Esophagus squamous epithelium (tissue), 5 donors: ENCODE data around the gene CELSR1. TPM values are rescaled to one million over a fixed set of nuclear protein-coding genes. Genes with fewer than 3 reads are reported as not detected.
"Not testable (repeated sequence)": the region's sequence is repeated elsewhere in the genome, so short reads cannot be mapped to it uniquely, and the experiment has no call there.

Source experiments
- DNase-seq: peaks from one replicate; lab custom pipeline; 2025; lab: John Stamatoyannopoulos, UW
- H3K27ac ChIP-seq, 4 donors: fragments of 200-600 bp; sonication (generic); one replicate each; pipeline ENCODE4 v1.5.1; 2016 to 2019; ENCODE audit warnings: mild to moderate bottlenecking in 1 of 4
- H3K27me3 ChIP-seq, 4 donors: fragments of 200-600 bp; sonication (generic); 1 replicate in 3 of 4; 2 replicates in 1 of 4; pipeline versions ENCODE4 v1.5.1 to v1.6.0; 2017 to 2021; ENCODE audit warnings: antibody characterized with exemption in 1 of 4
- H3K36me3 ChIP-seq, 3 donors: fragments of 200-600 bp; sonication (generic); one replicate each; pipeline ENCODE4 v1.5.1; 2016 to 2019
- H3K4me1 ChIP-seq, 3 donors: fragments of 200-600 bp; sonication (generic); one replicate each; pipeline ENCODE4 v1.5.1; 2017 to 2019
- H3K4me3 ChIP-seq, 4 donors: fragments of 200-600 bp; sonication (generic); 1 replicate in 3 of 4; 2 replicates in 1 of 4; pipeline ENCODE4 v1.5.1; 2016 to 2019; ENCODE audit warnings: mild to moderate bottlenecking in 2 of 4, moderate library complexity in 1 of 4
- H3K9me3 ChIP-seq, 3 donors: fragments of 200-600 bp; sonication (generic); one replicate each; pipeline ENCODE4 v1.5.1; 2016 to 2019
- CTCF ChIP-seq, 6 experiments: fragments of 450-650 bp in 4 of 6; fragments of 200-600 bp in 2 of 6; sonication (generic) in 2 of 6; IDR thresholded peaks; one replicate each; pipeline ENCODE4 v1.5.1; 2016 to 2019; ENCODE audit warnings: antibody characterized with exemption in 6 of 6, mild to moderate bottlenecking in 4 of 6, moderate library complexity in 4 of 6
- POLR2A ChIP-seq, 4 donors: fragments of 450-650 bp; IDR thresholded peaks; one replicate each; pipeline ENCODE4 v1.6.1; 2017; ENCODE audit warnings: antibody characterized with exemption in 4 of 4, mild to moderate bottlenecking in 4 of 4, moderate library complexity in 3 of 4
- WGBS, 2 donors: methylation state at CpG; one replicate each; pipeline ENCODE4 v1.1.5; 2018; 5-methylcytosine and 5-hydroxymethylcytosine counted together
- intact Hi-C: fragments of 100-400 bp; cut with DNase I; formaldehyde crosslinking; loops from one replicate; pipeline ENCODE4 v1.15.0; 2022
- total RNA-seq, 4 donors: library from RNA; depleted of rRNA; stranded (reverse); fragments of >200 nt; gene quantifications; one replicate each; pipeline ENCODE4 v1.1.0, GENCODE V29; 2016
- donor health status: DM: yes; HTN: yes; CAD: no.

Gene CELSR1
- total RNA-seq, 4 donors from 2014 or later, result 38.7 to 50.6 (median 43.7) TPM

GRCh38 chr22:46320166-46320710 lies 217.2 kb downstream of the CELSR1 start:
- Histone ChIP-seq H3K27me3 (no peaks in the 10 kb centered on the region), H3K4me3 (no peak overlapping the region), H3K27ac (no peak overlapping the region), H3K4me1 (no peaks in the 10 kb centered on the region), H3K9me3 (no peaks in the 10 kb centered on the region), H3K36me3 (peaks cover 0 to 10% (median 0%) of the 10 kb centered on the region in 3 donors)
- WGBS, 2 donors, result 86 to 91% methylated on average over 1 to 12 of the region's 14 CpGs
- intact Hi-C loops, result no loop called here
- no peak for DNase-seq
- TF ChIP-seq POLR2A (IDR thresholded peaks at IDR 0.05) (no peak), CTCF (IDR thresholded peaks at IDR 0.05) (no peak)

GRCh38 chr22:46319319-46319718 lies 218.1 kb downstream of the CELSR1 start:
- 93 to 98% methylated on average over 7 to 10 of the region's 10 CpGs for WGBS, 2 donors
- H3K4me3 ChIP-seq, result no peak overlapping the region
- no peak for DNase-seq
- peaks cover 0 to 10% (median 0%) of the 10 kb centered on the region in 3 donors for H3K36me3 ChIP-seq
- H3K27me3 ChIP-seq, result no peaks in the 10 kb centered on the region
- H3K27ac ChIP-seq, result no peak overlapping the region
- no peaks in the 10 kb centered on the region for H3K4me1 ChIP-seq
- intact Hi-C loops, result no loop called here
- no peaks in the 10 kb centered on the region for H3K9me3 ChIP-seq
- TF ChIP-seq POLR2A (IDR thresholded peaks at IDR 0.05), result no peak
- TF ChIP-seq CTCF (IDR thresholded peaks at IDR 0.05), result no peak

GRCh38 chr22:46318576-46318975 lies 218.8 kb downstream of the CELSR1 start:
- no peak for DNase-seq
- Histone ChIP-seq H3K27me3 (no peaks in the 10 kb centered on the region), H3K4me3 (no peak overlapping the region), H3K36me3 (peaks cover 0 to 10% (median 0%) of the 10 kb centered on the region in 3 donors), H3K27ac (no peak overlapping the region), H3K4me1 (no peaks in the 10 kb centered on the region), H3K9me3 (no peaks in the 10 kb centered on the region)
- intact Hi-C loops, result no loop called here
- TF ChIP-seq POLR2A (IDR thresholded peaks at IDR 0.05) (no peak), CTCF (IDR thresholded peaks at IDR 0.05) (no peak)
- 80 to 87% methylated on average over 4 to 15 of the region's 15 CpGs for WGBS, 2 donors

DNA sequence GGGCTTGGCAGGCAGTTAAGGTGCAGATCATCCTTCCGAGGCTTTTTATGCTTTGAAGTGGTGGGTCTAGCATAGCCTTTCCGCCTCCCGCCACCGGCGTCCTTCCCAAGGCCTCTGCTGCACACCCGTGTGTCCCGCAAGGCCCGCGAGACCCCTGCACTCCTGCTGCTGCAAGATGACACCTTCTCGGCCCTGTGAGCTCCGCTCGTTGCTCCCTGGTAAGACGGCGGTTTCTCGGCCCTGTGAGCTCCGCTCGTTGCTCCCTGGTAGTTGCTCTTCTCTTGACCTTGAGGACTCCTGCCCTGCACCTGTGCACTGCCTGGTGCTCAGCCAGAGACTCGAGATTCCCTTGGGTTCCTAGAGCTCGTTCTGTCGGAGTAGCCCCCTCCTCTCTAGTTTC lies 219.8 kb downstream of the CELSR1 start:
- 83 to 89% methylated on average over 13 to 19 of the region's 20 CpGs for WGBS, 2 donors
- Histone ChIP-seq H3K4me1 (no peaks in the 10 kb centered on the region), H3K9me3 (no peaks in the 10 kb centered on the region), H3K36me3 (peaks cover 0 to 10% (median 0%) of the 10 kb centered on the region in 3 donors), H3K27ac (no peak overlapping the region), H3K4me3 (no peak overlapping the region), H3K27me3 (no peaks in the 10 kb centered on the region)
- intact Hi-C loops, result no loop called here
- no peak for TF ChIP-seq CTCF (IDR thresholded peaks at IDR 0.05)
- no peak for TF ChIP-seq POLR2A (IDR thresholded peaks at IDR 0.05)
- no peak for DNase-seq

DNA sequence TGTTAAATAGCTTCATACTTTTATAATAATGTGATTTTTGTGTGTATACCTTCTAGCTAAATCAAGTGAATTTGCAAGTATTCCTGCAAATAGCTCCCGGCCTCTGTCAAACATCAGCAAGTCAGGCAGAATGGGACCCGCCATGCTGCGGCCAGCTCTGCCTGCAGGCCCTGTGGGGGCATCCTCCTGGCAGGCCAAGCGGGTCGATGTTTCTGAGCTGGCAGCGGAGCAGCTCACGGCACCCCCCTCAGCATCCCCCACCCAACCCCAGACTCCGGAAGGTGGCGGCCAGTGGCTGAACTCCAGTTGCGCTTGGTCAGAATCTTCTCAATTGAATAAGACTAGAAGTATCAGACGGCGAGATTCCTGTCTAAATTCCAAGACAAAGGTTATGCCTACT lies 221.4 kb downstream of the CELSR1 start:
- intact Hi-C loops, result no loop called here
- peaks cover 0 to 10% (median 0%) of the 10 kb centered on the region in 3 donors for H3K36me3 ChIP-seq
- TF ChIP-seq POLR2A (IDR thresholded peaks at IDR 0.05) (no peak), CTCF (IDR thresholded peaks at IDR 0.05) (no peak)
- no peak overlapping the region for H3K4me3 ChIP-seq
- H3K27ac ChIP-seq, result no peak overlapping the region
- no peaks in the 10 kb centered on the region for H3K4me1 ChIP-seq
- DNase-seq, result no peak
- WGBS, 2 donors, result 90 to 95% methylated on average over 9 to 11 of the region's 12 CpGs
- H3K27me3 ChIP-seq, result no peaks in the 10 kb centered on the region
- H3K9me3 ChIP-seq, result no peaks in the 10 kb centered on the region

GRCh38 chr22:46312848-46313247 lies 224.6 kb downstream of the CELSR1 start:
- not testable (repeated sequence) for H3K9me3 ChIP-seq, H3K27ac ChIP-seq, H3K4me3 ChIP-seq, H3K27me3 ChIP-seq, H3K36me3 ChIP-seq, DNase-seq
- intact Hi-C loops, result loop anchor here (5.0 kb wide), 2 partner anchors 191 to 321 kb away; no protein-coding TSS in a partner anchor
- H3K4me1 ChIP-seq, result peaks cover 0 to 10% (median 0%) of the 10 kb centered on the region in 3 donors
- 100% methylated on average over 1 to 2 of the region's 2 CpGs for WGBS, 2 donors
